Measurements from ENCODE around the gene GADD45B.

Gene GADD45B

DNA sequence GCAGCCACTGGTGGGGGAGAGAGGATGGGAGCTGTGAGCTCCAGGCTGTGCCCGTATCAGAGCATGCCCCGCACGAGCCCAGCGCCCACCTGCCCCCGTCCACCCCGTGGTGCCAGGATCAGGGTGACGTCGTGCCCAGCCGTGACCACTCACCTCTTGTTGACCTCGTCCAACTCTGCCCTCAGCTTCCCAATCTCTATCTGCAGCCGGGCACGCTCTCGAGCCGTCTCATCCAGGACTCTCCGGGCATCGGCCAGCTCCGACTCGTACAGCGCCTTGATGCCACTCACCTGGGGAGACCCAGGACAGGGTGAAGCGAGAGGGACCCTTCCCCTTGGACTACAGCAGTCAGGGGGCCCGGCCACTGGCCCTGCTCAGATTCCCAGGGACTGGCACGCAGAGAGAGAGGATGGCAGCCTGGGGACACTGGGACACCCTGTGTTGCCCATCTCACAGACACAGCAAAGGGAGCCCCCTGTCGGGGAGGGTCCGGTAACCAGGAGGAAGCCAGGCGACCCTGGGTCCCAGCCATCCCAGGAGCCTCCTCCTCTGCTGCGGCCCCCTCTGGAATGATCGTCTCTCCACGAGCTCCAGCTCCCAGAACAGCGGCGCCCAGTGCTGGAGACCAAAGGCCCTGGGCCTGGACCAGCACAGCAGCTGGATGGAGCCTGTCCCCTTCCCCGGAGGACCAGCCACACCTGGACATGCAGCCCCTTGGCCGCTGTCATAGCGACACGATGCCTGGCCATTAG is 31.5 kb upstream of the GADD45B start:
- TF ChIP-seq, protein P1, sequence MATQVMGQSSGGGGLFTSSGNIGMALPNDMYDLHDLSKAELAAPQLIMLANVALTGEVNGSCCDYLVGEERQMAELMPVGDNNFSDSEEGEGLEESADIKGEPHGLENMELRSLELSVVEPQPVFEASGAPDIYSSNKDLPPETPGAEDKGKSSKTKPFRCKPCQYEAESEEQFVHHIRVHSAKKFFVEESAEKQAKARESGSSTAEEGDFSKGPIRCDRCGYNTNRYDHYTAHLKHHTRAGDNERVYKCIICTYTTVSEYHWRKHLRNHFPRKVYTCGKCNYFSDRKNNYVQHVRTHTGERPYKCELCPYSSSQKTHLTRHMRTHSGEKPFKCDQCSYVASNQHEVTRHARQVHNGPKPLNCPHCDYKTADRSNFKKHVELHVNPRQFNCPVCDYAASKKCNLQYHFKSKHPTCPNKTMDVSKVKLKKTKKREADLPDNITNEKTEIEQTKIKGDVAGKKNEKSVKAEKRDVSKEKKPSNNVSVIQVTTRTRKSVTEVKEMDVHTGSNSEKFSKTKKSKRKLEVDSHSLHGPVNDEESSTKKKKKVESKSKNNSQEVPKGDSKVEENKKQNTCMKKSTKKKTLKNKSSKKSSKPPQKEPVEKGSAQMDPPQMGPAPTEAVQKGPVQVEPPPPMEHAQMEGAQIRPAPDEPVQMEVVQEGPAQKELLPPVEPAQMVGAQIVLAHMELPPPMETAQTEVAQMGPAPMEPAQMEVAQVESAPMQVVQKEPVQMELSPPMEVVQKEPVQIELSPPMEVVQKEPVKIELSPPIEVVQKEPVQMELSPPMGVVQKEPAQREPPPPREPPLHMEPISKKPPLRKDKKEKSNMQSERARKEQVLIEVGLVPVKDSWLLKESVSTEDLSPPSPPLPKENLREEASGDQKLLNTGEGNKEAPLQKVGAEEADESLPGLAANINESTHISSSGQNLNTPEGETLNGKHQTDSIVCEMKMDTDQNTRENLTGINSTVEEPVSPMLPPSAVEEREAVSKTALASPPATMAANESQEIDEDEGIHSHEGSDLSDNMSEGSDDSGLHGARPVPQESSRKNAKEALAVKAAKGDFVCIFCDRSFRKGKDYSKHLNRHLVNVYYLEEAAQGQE (IDR thresholded peaks at IDR 0.05; ENCODE audit: insufficient read depth in 1 of 2, low read depth in 2 of 2, low read length in 2 of 2) = no peak
- TF ChIP-seq FOXP2 (optimal IDR thresholded peaks at IDR 0.05; ENCODE audit: borderline replicate concordance, extremely low read depth, extremely low read length, insufficient read depth) (no peak), TAF1 (IDR thresholded peaks at IDR 0.05; ENCODE audit: borderline replicate concordance, insufficient read depth, low read length) (no peak), POLR2AphosphoS5 (IDR thresholded peaks at IDR 0.05; ENCODE audit: low read depth, low read length) (no peak), SIN3A (IDR thresholded peaks at IDR 0.05; ENCODE audit: borderline replicate concordance, insufficient read depth, low read length) (no peak)

DNA sequence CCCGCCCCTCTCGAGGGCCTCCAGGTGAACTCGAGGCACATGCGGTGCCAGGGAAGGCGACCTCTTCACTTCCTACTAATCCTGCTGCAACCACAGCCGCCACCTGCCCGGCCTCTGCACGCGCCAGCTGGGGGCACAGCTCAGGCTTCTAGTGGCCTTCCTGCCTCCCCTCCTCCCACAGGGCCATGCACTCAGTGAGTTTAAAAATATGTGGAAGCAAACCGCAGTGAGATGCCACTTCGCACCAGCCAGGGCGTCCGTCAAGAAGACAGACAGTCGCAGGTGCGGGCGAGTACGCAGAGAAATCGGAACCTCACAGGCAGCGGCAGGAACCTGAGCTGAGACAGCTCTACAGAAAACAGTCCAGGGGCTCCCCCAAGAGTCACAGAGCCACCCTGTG is 29.5 kb upstream of the GADD45B start:
- TF ChIP-seq TAF1 (IDR thresholded peaks at IDR 0.05; ENCODE audit: borderline replicate concordance, insufficient read depth, low read length) = no peak
- TF ChIP-seq SIN3A (IDR thresholded peaks at IDR 0.05; ENCODE audit: borderline replicate concordance, insufficient read depth, low read length) = no peak
- TF ChIP-seq, protein P1 (IDR thresholded peaks at IDR 0.05; ENCODE audit: insufficient read depth in 1 of 2, low read depth in 2 of 2, low read length in 2 of 2) = no peak
- no peak for TF ChIP-seq POLR2AphosphoS5 (IDR thresholded peaks at IDR 0.05; ENCODE audit: low read depth, low read length)

DNA sequence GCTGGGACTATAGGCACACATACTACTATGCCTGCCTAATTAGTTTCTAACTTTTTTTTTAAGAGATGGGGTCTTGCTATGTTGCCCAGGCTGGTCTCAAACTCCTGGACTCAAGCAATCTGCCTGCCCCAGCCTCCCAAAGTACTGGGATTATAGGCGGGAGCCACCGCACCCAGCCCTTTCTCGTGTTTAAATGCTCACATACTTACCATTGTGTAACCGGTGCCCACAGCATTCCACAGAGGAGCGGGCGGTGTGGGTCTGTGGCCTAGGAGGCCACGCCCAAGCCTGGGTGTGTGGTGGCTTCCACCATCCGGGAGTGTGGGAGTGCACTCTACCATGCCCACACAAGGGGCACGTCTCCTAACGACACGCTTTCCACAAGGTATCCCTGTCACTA is 26.9 kb upstream of the GADD45B start:
- no peak for TF ChIP-seq FOXP2 (optimal IDR thresholded peaks at IDR 0.05; ENCODE audit: borderline replicate concordance, extremely low read depth, extremely low read length, insufficient read depth)
- no peak for TF ChIP-seq POLR2AphosphoS5 (IDR thresholded peaks at IDR 0.05; ENCODE audit: low read depth, low read length)
- TF ChIP-seq TAF1 (IDR thresholded peaks at IDR 0.05; ENCODE audit: borderline replicate concordance, insufficient read depth, low read length) = no peak
- TF ChIP-seq, protein P1 (IDR thresholded peaks at IDR 0.05; ENCODE audit: insufficient read depth in 1 of 2, low read depth in 2 of 2, low read length in 2 of 2) = no peak
- TF ChIP-seq SIN3A (IDR thresholded peaks at IDR 0.05; ENCODE audit: borderline replicate concordance, insufficient read depth, low read length) = no peak

DNA sequence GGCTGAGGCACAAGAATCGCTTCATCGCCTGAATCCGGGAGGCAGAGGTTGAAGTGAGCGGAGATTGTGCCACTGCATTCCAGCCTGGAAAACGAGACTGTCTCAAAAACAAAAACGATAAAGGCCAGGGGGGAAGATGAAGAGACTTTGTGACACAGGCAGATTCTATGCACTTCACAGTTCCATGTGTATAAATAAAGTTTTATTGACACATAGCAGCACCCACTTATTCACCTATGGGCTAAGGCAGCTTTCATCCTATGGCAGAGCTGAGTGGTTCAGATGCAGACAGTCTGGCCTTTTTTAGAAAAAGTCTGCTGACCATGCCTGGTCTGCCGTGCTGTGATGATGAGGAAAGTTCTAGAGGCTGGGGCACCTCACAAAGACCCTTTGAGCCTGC is 24.8 kb upstream of the GADD45B start:
- no peak for TF ChIP-seq POLR2AphosphoS5 (IDR thresholded peaks at IDR 0.05; ENCODE audit: low read depth, low read length)
- TF ChIP-seq SIN3A (IDR thresholded peaks at IDR 0.05; ENCODE audit: borderline replicate concordance, insufficient read depth, low read length) = no peak
- TF ChIP-seq, protein P1 (IDR thresholded peaks at IDR 0.05; ENCODE audit: insufficient read depth in 1 of 2, low read depth in 2 of 2, low read length in 2 of 2) = no peak

DNA sequence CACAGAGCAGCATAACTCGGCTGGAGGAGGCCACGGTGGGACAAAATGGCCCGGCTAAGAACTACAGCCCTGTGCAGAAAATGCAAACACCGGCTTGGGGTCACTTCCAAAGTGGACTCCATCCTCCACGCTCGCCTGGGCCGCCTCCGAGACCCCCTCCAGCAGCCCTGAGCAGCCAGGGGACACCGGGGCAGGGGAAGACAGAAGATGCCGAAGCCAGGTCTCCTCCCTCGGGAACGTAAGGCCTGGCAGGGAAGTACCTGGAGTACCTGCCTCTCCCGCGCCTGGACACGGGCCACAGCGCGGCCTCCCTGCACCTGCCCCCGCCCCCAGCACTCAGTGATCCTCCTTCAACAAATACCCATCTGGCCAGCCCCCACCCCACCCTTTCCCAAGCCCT is 24.2 kb upstream of the GADD45B start:
- no peak for TF ChIP-seq POLR2AphosphoS5 (IDR thresholded peaks at IDR 0.05; ENCODE audit: low read depth, low read length)
- no peak for TF ChIP-seq SIN3A (IDR thresholded peaks at IDR 0.05; ENCODE audit: borderline replicate concordance, insufficient read depth, low read length)
- TF ChIP-seq, protein P1 (IDR thresholded peaks at IDR 0.05; ENCODE audit: insufficient read depth in 1 of 2, low read depth in 2 of 2, low read length in 2 of 2) = no peak
- no peak for TF ChIP-seq FOXP2 (optimal IDR thresholded peaks at IDR 0.05; ENCODE audit: borderline replicate concordance, extremely low read depth, extremely low read length, insufficient read depth)
- TF ChIP-seq TAF1 (IDR thresholded peaks at IDR 0.05; ENCODE audit: borderline replicate concordance, insufficient read depth, low read length) = no peak

Measured in PFSK-1 (cell line).